Keratinocyte (primary cell): ENCODE data around the gene DIP2C. TPM values are rescaled to one million over a fixed set of nuclear protein-coding genes. Genes with fewer than 3 reads are reported as not detected.

Source experiments
- DNase-seq: peaks from one replicate; pipeline ENCODE4 v3.0.0-alpha.2; 2011; ENCODE audit warnings: low read depth, missing footprints, low spot score
- FAIRE-seq: peaks from 2 replicates; lab custom pipeline; 2011; peaks lifted over from hg19 to GRCh38; lab: Jason Lieb, UNC
- H2AFZ ChIP-seq: 2 replicates; pipeline ENCODE4 v1.6.0; 2012; ENCODE audit warnings: low read length, control low read depth, inconsistent platforms; ENCODE audit not compliant: control insufficient read depth
- H3K27ac ChIP-seq: 2 replicates; pipeline ENCODE4 v1.5.1; 2011; ENCODE audit warnings: low read length; ENCODE audit not compliant: control insufficient read depth, insufficient read depth
- H3K27me3 ChIP-seq: 3 replicates; pipeline ENCODE4 v1.6.0; 2011; ENCODE audit warnings: low read length; ENCODE audit not compliant: control insufficient read depth, insufficient read depth; ENCODE audit errors: extremely low read depth
- H3K36me3 ChIP-seq, 2 experiments: 2 replicates in 1 of 2; 3 replicates in 1 of 2; pipeline ENCODE4 v1.5.1; 2011; ENCODE audit warnings: low read length in 2 of 2, mild to moderate bottlenecking in 1 of 2; ENCODE audit not compliant: control insufficient read depth in 2 of 2, insufficient read depth in 2 of 2; ENCODE audit errors: extremely low read depth in 1 of 2
- H3K4me1 ChIP-seq: 3 replicates; pipeline ENCODE4 v1.5.1; 2011; ENCODE audit warnings: low read length; ENCODE audit not compliant: control insufficient read depth, insufficient read depth; ENCODE audit errors: extremely low read depth
- H3K4me2 ChIP-seq: 3 replicates; pipeline ENCODE4 v1.6.0; 2011; ENCODE audit warnings: low read depth, low read length; ENCODE audit not compliant: control insufficient read depth, insufficient read depth; ENCODE audit errors: extremely low read depth
- H3K4me3 ChIP-seq, 3 experiments: fragments of 200-600 bp in 1 of 3; sonication (generic) in 1 of 3; 2 replicates in 2 of 3; 3 replicates in 1 of 3; pipeline ENCODE4 v1.5.1; 2011 to 2016; ENCODE audit warnings: low read length in 3 of 3, mild to moderate bottlenecking in 3 of 3, control low read depth in 2 of 3, inconsistent platforms in 1 of 3, low read depth in 1 of 3, mixed read lengths in 1 of 3, mixed run types in 1 of 3, moderate library complexity in 1 of 3; ENCODE audit not compliant: control insufficient read depth in 2 of 3, insufficient read depth in 2 of 3; ENCODE audit errors: extremely low read depth in 1 of 3
- H3K79me2 ChIP-seq: 2 replicates; pipeline ENCODE4 v1.6.0; 2012; ENCODE audit warnings: low read length; ENCODE audit not compliant: control insufficient read depth, insufficient read depth
- H3K9ac ChIP-seq: 3 replicates; pipeline ENCODE4 v1.6.0; 2011; ENCODE audit warnings: low read length; ENCODE audit not compliant: control insufficient read depth, insufficient read depth; ENCODE audit errors: extremely low read depth
- H3K9me1 ChIP-seq: 3 replicates; pipeline ENCODE4 v1.6.0; 2011; ENCODE audit warnings: low read length; ENCODE audit not compliant: control insufficient read depth, insufficient read depth; ENCODE audit errors: extremely low read depth
- H3K9me3 ChIP-seq: 2 replicates; pipeline ENCODE4 v1.5.1; 2012; ENCODE audit warnings: low read depth, low read length; ENCODE audit not compliant: control insufficient read depth
- H4K20me1 ChIP-seq: 3 replicates; pipeline ENCODE4 v1.6.0; 2011; ENCODE audit warnings: low read length; ENCODE audit not compliant: control insufficient read depth, insufficient read depth; ENCODE audit errors: extremely low read depth
- EZH2 ChIP-seq: IDR thresholded peaks from one replicate; pipeline ENCODE4 v1.6.1; 2012; ENCODE audit warnings: inconsistent platforms, mild to moderate bottlenecking, low read length, moderate library complexity
- dilution Hi-C: fragments of 300-500 bp; cut with MboI; formaldehyde crosslinking; loops from one replicate; pipeline ENCODE4 v1.7.0; 2020; ENCODE audit warnings: low sequenced_read_pairs; ENCODE audit not compliant: extremely low pct_ligation_motif_present
- polyA plus RNA-seq, 5 experiments: library from polyadenylated mRNA; depleted of rRNA in 3 of 5; stranded (reverse) in 3 of 5; stranded (forward) in 1 of 5; unstranded in 1 of 5; fragments of >200 nt; gene quantifications; 1 replicate in 1 of 5; 2 replicates in 3 of 5; 3 replicates in 1 of 5; pipeline versions ENCODE4 v1.2.1 to v1.2.3, GENCODE V29; 2011 to 2012; ENCODE audit warnings: missing spikeins in 2 of 5, low read depth in 1 of 5, low replicate concordance in 1 of 5
- TF ChIP-seq, protein P1 (sequence below), 3 experiments: IDR thresholded peaks in 1 of 3; conservative IDR thresholded peaks in 1 of 3; optimal IDR thresholded peaks in 1 of 3; 2 replicates in 2 of 3; 3 replicates in 1 of 3; pipeline versions ENCODE3 to v1.5.1; 2011; ENCODE audit warnings: low read length in 3 of 3, mild to moderate bottlenecking in 3 of 3, moderate library complexity in 2 of 3, control low read depth in 1 of 3, inconsistent platforms in 1 of 3; ENCODE audit not compliant: insufficient read depth in 2 of 3; ENCODE audit errors: extremely low read depth in 1 of 3

DIP2C gene
- polyA plus RNA-seq, 1 donor (not counting 4 experiments of a cell fraction or from before 2014, with no cell fraction given), result 1.3 TPM

DNA sequence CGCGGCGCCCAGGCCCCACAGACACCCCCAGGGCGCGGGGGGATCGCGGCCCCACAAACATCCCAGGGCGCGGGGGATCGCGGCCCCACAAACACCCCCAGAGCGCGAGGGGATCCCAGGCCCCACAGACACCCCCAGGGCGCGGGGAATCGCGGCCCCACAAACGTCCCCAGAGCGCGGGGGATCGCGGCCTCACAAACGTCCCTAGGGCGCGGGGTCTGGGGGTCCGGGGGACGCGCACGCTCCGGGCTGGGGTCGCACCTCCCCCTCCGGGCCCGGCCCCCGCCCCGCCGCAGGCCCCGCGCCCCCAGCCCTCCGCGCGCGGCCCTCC is 382 bp downstream of the DIP2C start:
- peak overlapping the region; percentile 13 to 70 (median 60) for H3K4me3 ChIP-seq
- H3K27ac ChIP-seq, result no peak overlapping the region
- no peaks in the 10 kb centered on the region for H3K9me3 ChIP-seq
- H3K4me1 ChIP-seq, result peaks cover 11% of the 10 kb centered on the region
- DNase-seq (no peak), FAIRE-seq (no peak)
- H3K9me1 ChIP-seq, result no peaks in the 10 kb centered on the region
- no peaks in the 10 kb centered on the region for H4K20me1 ChIP-seq
- peak overlapping the region; percentile 47 for H3K9ac ChIP-seq
- peak overlapping the region; percentile 71 for H3K4me2 ChIP-seq
- peaks cover 5% of the 10 kb centered on the region for H3K79me2 ChIP-seq
- TF ChIP-seq EZH2, result no peak
- TF ChIP-seq, protein P1, sequence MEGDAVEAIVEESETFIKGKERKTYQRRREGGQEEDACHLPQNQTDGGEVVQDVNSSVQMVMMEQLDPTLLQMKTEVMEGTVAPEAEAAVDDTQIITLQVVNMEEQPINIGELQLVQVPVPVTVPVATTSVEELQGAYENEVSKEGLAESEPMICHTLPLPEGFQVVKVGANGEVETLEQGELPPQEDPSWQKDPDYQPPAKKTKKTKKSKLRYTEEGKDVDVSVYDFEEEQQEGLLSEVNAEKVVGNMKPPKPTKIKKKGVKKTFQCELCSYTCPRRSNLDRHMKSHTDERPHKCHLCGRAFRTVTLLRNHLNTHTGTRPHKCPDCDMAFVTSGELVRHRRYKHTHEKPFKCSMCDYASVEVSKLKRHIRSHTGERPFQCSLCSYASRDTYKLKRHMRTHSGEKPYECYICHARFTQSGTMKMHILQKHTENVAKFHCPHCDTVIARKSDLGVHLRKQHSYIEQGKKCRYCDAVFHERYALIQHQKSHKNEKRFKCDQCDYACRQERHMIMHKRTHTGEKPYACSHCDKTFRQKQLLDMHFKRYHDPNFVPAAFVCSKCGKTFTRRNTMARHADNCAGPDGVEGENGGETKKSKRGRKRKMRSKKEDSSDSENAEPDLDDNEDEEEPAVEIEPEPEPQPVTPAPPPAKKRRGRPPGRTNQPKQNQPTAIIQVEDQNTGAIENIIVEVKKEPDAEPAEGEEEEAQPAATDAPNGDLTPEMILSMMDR (optimal IDR thresholded peaks at IDR 0.05 in 1 of 3, IDR thresholded peaks at IDR 0.05 in 1 of 3, conservative IDR thresholded peaks at IDR 0.05 in 1 of 3; ENCODE audit: extremely low read depth in 1 of 3, insufficient read depth in 2 of 3, low read length in 3 of 3), result no peak
- H3K27me3 ChIP-seq, result no peaks in the 10 kb centered on the region
- no peak overlapping the region for H2AFZ ChIP-seq
- H3K36me3 ChIP-seq, result no peaks in the 10 kb centered on the region
- dilution Hi-C loops, result no loop called here

DNA sequence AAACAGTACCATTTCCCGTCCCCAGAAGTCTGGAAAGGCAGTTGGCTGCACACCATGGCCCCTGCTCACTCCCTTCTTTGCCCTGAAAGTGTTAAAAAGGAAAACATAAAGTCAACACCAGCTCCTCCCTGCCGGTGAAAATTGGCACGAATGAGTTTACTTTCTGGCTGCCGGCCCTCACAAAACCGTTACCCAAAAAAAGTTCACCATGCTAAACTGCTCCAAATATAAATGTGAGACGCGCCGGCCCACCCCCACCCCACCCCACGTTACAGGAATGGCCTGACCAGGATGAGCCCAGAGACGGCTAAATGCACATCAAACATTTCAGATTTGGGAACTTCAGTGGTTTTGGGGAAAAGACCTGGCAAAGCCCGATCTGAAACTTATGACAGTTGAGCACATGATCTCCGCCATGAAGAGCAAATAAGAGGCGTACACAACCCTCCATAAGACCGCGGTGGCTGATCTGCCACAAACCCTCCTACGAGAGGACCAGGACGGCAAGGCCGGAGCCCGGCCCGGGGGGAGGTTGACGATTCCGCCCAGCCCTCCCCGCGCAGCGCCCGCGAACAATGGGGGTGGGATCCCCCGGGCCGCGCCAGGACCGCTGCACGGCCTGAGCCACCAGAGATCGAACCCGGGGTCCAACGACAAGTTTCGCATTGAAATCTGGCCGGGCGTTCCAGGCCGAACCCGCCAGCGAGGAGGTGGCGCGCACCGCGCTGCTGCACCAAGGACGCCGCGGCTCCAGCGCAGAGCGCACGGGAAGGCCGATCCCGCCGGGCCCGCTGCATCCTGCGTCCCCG is 952 bp downstream of the DIP2C start:
- TF ChIP-seq, protein P1 (optimal IDR thresholded peaks at IDR 0.05 in 1 of 3, IDR thresholded peaks at IDR 0.05 in 1 of 3, conservative IDR thresholded peaks at IDR 0.05 in 1 of 3; ENCODE audit: extremely low read depth in 1 of 3, insufficient read depth in 2 of 3, low read length in 3 of 3), result no peak
- TF ChIP-seq EZH2, result no peak
- Histone ChIP-seq H4K20me1 (no peaks in the 10 kb centered on the region), H3K27me3 (no peaks in the 10 kb centered on the region), H2AFZ (peak overlapping the region; percentile 33), H3K4me3 (peak overlapping the region; percentile 51 to 70 (median 60)), H3K36me3 (no peaks in the 10 kb centered on the region), H3K9me1 (no peaks in the 10 kb centered on the region), H3K4me2 (peak overlapping the region; percentile 71), H3K9ac (peak overlapping the region; percentile 47), H3K4me1 (peaks cover 10% of the 10 kb centered on the region), H3K79me2 (peaks cover 5% of the 10 kb centered on the region), H3K9me3 (no peaks in the 10 kb centered on the region), H3K27ac (no peak overlapping the region)
- dilution Hi-C loops, result no loop called here
- DNase-seq, result no peak
- no peak for FAIRE-seq
